ENCODE results near the gene OGFOD2.
"Not testable (repeated sequence)": the region's sequence is repeated elsewhere in the genome, so short reads cannot be mapped to it uniquely, and the experiment has no call there.

Gene OGFOD2

GRCh38 chr12:122999986-123000420 lies 25.0 kb downstream of the OGFOD2 start:
- in situ Hi-C loops (cut with HindIII; ENCODE audit: low sequenced_read_pairs) = no loop called here

- in situ Hi-C loops (cut with HindIII; ENCODE audit: low sequenced_read_pairs) = no loop called here
Measured at GRCh38 chr12:123000578-123000977, 25.5 kb downstream of the OGFOD2 start.

- in situ Hi-C loops (cut with HindIII; ENCODE audit: low sequenced_read_pairs) = no loop called here
Measured at GRCh38 chr12:123001464-123001863, 26.4 kb downstream of the OGFOD2 start.

- in situ Hi-C loops (cut with HindIII; ENCODE audit: low sequenced_read_pairs) = no loop called here
Measured at GRCh38 chr12:123003257-123003656, 28.2 kb downstream of the OGFOD2 start.

GRCh38 chr12:123004287-123004686 lies 29.2 kb downstream of the OGFOD2 start:
- in situ Hi-C loops (cut with HindIII; ENCODE audit: low sequenced_read_pairs) = no loop called here

- in situ Hi-C loops (cut with HindIII; ENCODE audit: low sequenced_read_pairs) = no loop called here
Measured at GRCh38 chr12:123005081-123005626, 30.1 kb downstream of the OGFOD2 start.

GRCh38 chr12:123006977-123007376 lies 31.9 kb downstream of the OGFOD2 start:
- in situ Hi-C loops (cut with HindIII; ENCODE audit: low sequenced_read_pairs) = no loop called here

GRCh38 chr12:123010110-123010509 lies 35.1 kb downstream of the OGFOD2 start:
- in situ Hi-C loops (cut with HindIII; ENCODE audit: low sequenced_read_pairs) = no loop called here

GRCh38 chr12:123010681-123011080 lies 35.6 kb downstream of the OGFOD2 start:
- in situ Hi-C loops (cut with HindIII; ENCODE audit: low sequenced_read_pairs) = no loop called here

- in situ Hi-C loops (cut with HindIII; ENCODE audit: low sequenced_read_pairs) = no loop called here
Measured at GRCh38 chr12:123011701-123012100, 36.7 kb downstream of the OGFOD2 start.

GRCh38 chr12:123013185-123014095 lies 38.4 kb downstream of the OGFOD2 start:
- in situ Hi-C loops (cut with HindIII; ENCODE audit: low sequenced_read_pairs) = no loop called here

GRCh38 chr12:123014473-123014872 lies 39.4 kb downstream of the OGFOD2 start:
- in situ Hi-C loops (cut with HindIII; ENCODE audit: low sequenced_read_pairs) = not testable (repeated sequence)

GRCh38 chr12:123017753-123018152 lies 42.7 kb downstream of the OGFOD2 start:
- in situ Hi-C loops (cut with HindIII; ENCODE audit: low sequenced_read_pairs) = no loop called here

GRCh38 chr12:123019841-123020138 lies 44.7 kb downstream of the OGFOD2 start:
- in situ Hi-C loops (cut with HindIII; ENCODE audit: low sequenced_read_pairs) = no loop called here

GRCh38 chr12:123021688-123022604 lies 46.9 kb downstream of the OGFOD2 start:
- in situ Hi-C loops (cut with HindIII; ENCODE audit: low sequenced_read_pairs) = no loop called here

GRCh38 chr12:123022846-123023245 lies 47.8 kb downstream of the OGFOD2 start:
- in situ Hi-C loops (cut with HindIII; ENCODE audit: low sequenced_read_pairs) = no loop called here

- in situ Hi-C loops (cut with HindIII; ENCODE audit: low sequenced_read_pairs) = no loop called here
Measured at GRCh38 chr12:123024819-123025391, 49.9 kb downstream of the OGFOD2 start.

- in situ Hi-C loops (cut with HindIII; ENCODE audit: low sequenced_read_pairs) = no loop called here
Measured at GRCh38 chr12:123026094-123026853, 51.2 kb downstream of the OGFOD2 start.

GRCh38 chr12:123027726-123028445 lies 52.8 kb downstream of the OGFOD2 start:
- in situ Hi-C loops (cut with HindIII; ENCODE audit: low sequenced_read_pairs) = no loop called here

GRCh38 chr12:123028475-123028874 lies 53.4 kb downstream of the OGFOD2 start:
- in situ Hi-C loops (cut with HindIII; ENCODE audit: low sequenced_read_pairs) = no loop called here

Data from DLD1 (cell line).